DMS53 (cell line): ENCODE measurements around the gene EZH1.
"Not testable (repeated sequence)": the region's sequence is repeated elsewhere in the genome, so short reads cannot be mapped to it uniquely, and the experiment has no call there.

Source experiments
- DNase-seq: peaks from one replicate; lab custom pipeline; 2025; lab: John Stamatoyannopoulos, UW

The EZH1 gene

DNA sequence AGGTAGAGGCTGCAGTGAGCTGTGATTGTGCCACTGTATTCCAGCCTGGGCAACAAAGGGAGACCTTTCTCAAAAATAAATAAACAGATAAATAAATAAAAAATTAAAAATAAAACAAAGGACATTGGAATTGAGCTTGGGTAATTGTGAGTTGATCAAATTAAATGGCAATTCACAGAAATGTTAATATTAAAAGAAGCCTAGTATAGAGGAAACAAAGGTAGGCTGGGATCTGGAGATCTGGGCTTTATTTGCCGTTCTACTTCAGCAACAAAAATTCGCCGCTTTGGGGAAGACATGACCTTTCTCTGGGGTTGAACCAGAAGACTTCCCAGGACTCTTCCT lies 28.1 kb upstream of the EZH1 start:
- DNase-seq, result peak; percentile 44

DNA sequence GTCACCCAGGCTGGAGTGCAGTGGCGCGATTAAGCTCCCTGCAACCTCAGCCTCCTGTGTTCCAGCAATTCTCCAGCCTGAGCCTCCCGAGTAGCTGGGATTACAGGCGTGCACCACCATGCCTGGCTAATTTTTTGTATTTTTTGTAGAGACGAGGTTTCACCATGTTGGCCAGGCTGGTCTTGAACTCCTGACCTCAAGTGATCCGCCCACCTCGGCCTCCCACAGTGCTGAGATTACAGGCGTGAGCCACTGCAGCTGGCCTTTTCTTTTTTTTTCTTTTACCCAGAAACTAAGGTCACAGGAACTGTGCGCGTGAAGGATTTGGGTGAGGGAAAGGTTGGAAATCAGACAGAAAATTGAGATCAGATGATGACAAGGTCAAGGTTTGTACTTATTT lies 25.1 kb upstream of the EZH1 start:
- not testable (repeated sequence) for DNase-seq

DNA sequence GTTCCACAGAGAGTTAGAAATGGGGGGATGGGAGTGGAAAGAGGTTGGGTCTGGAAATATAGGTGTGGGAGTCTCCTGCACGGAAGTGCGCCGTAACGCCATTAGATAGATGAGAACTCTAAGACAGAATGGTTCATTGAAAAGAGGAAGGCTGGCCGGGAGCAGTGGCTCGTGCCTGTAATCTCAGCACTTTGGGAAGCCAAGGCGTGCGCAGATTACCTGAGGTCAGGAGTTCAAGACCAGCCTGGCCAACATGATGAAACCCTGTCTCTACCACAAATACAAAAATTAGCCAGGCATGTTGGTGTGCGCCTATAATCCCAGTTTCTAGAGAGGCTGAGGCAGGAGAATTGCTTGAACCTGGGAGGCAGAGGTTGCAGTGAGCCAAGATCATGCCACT lies 23.2 kb upstream of the EZH1 start:
- DNase-seq, result not testable (repeated sequence)

- no peak for DNase-seq
Observed at GRCh38 chr17:42767512-42767911, 22.7 kb upstream of the EZH1 start.

GRCh38 chr17:42766124-42766523 lies 21.3 kb upstream of the EZH1 start:
- DNase-seq, result no peak

DNA sequence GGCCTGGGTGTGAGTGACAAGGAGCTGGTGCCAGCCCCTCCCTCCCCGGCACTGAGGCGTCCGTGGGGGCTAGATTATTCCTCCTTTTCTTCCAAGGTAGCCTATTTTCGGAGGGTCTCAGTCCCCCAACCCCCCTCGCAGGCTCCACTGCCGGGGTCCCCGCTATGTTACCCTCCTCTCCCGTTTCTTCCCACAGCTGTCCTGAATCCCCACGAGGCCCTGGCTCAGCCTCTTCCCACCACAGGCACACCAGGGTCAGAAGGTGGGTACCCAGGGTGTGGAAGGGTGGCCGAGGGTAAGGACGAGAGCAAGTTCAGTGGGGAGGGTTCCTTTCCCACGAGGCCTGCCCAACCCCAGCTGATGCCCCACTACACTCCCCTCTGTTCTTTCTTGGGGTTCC lies 16.8 kb upstream of the EZH1 start:
- no peak for DNase-seq

- DNase-seq, result peak; percentile 77
Observed at GRCh38 chr17:42760652-42761581, 16.1 kb upstream of the EZH1 start, which contains the start of gene RAMP2. RAMP2 (plus strand) TSS chr17:42761227; CDS start chr17:42761262, 35 bp downstream.

DNA sequence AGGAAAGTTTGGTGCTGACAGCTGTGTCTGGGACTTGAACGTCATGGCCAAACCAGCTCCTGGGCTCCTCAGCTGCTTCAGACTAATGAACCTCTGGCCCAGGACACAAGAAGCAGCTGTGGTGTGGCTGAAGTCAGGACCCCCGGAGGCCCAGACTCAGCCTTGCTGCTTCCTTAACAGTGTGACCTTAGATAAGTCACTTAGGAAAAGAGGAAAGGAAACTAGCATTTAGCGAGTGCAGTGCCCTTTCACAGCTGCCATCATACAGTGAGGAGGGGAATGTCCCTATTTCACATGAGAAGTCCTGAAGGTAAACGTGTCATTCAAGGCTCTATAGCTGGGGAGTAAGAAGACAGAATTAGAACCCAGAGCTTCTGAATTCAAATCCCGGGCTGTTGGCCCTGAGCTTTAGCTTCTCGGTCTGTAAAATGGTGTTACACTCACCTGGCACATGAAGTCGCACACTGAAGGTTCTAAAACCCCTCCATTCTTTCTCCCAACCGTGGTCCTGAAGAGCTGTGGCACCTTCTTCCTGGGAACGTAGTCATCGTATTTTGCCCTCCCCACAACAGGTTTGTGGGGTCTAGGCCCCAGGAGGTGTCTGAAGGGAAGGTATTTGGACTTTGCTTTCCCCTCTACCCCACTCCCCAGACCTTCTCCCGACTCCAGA lies 15.3 kb upstream of the EZH1 start:
- no peak for DNase-seq

GRCh38 chr17:42754782-42755181 lies 9.9 kb upstream of the EZH1 start:
- DNase-seq, result peak; percentile 91

- no peak for DNase-seq
Observed at GRCh38 chr17:42751628-42752027, 6.8 kb upstream of the EZH1 start.

DNA sequence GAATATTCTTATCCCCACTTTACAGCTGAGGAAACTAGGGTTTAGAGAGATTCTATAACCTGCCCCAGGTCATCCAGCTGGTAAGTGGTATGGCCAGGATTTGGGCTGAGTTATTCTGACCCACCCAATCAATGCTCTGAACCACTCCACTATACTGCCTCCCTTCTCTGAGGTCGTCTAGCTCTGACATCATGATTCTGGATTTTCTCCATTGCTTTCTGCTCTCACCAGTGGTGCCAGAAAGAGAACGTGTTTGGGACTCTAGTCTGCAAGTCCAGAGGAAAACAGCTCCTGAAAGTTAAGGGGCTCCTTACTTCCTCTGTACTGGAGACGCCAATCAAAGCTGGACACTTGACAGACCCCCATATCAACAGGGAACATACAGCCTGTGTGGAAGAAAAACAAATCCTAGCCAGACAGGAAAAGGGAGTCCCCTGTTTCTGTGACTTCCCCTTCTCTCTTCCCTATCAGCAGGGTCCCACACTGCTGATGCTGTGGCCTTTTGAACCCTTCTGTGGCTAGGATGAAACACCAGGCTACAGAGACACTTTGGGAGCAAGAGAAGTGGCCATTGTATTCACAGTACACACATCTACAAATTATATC lies 6.0 kb upstream of the EZH1 start:
- DNase-seq, result no peak

GRCh38 chr17:42748908-42749798 lies 4.3 kb upstream of the EZH1 start:
- peak; percentile 30 for DNase-seq

DNA sequence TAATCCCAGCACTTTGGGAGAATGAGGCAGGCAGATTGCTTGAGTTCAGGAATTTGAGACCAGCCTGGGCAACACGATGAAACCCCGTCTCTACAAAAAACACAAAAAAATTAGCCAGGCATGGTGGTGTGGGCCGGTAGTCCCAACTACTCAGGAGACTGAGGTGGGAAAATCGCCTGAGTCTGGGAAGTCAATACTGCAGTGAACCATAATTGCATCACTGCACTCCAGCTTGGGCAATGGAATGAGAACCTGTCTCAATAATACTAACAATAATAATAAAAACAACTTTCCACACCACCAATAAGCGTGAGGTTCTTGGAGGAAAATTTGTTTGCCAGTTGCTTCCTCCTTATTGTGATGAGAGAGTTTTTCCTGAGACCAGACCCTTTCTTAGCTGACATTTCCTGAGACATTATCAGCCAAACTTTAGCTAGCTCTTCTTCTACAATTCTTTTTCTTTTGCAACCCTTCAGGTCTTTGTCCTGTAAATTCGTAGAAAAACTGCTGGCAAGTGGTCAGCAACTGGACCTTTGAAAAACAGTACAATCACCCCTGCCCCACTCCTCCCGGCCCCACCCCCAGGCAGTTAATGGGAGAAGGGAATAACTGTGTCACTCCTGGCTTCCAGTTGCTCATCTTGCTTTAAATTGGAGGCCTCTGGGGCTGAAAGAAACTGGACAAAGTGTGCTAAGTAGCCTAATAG lies 3.5 kb upstream of the EZH1 start:
- DNase-seq, result no peak

GRCh38 chr17:42744283-42744805 lies 496 bp downstream of the EZH1 start:
- peak; percentile 95 for DNase-seq

DNA sequence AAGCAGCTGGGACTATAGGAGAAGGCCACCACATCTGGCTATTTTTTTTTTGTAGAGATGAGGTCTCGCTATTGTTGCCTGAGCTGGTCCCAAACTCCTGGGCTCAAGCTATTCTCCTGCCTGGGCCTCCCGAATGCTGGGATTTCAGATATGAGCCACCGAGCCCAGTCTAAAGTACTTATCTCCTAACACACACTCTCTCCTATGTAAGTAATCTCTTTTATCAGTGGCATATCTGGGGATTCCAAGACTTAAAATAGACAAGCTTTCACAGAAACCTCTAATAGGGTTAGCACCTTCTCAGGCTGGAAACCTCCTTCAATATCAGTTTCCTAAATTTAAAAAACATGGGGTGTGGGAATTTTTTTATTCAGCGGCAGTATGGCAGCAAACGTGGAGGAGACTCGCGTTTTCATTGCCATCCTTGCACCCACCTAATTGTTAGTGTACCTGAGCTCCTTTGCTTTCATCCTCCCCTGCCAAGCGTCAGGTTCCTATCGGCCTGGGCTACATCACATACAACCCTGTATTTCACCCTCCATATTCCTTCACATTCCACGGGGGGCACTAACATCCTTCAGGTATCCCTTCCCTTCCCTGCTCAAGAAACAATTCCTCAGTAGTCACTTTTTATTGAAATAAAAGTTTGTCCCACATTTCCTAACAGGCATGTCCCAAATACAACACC lies 1.1 kb downstream of the EZH1 start:
- DNase-seq, result peak; percentile 59

- not testable (repeated sequence) for DNase-seq
Observed at GRCh38 chr17:42742916-42743315, 1.9 kb downstream of the EZH1 start.

DNA sequence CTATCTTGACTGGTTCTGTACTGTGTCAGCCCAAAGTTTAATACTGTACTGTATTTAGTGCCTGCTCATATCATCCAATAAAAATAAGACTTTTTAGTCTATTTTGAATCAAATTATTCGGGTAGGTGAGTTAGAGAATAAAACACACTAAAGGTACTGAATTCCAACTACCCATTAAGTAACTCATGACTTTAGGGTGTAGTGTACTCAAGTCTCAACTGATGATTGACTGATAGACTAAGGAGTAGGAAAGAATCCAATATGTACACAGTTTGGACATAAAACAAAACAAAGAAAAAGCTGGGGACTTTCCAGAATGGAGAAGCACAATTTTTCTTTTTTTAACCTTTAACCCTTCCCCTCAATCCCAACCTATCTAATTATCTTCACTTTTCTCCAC lies 4.1 kb downstream of the EZH1 start:
- no peak for DNase-seq

DNA sequence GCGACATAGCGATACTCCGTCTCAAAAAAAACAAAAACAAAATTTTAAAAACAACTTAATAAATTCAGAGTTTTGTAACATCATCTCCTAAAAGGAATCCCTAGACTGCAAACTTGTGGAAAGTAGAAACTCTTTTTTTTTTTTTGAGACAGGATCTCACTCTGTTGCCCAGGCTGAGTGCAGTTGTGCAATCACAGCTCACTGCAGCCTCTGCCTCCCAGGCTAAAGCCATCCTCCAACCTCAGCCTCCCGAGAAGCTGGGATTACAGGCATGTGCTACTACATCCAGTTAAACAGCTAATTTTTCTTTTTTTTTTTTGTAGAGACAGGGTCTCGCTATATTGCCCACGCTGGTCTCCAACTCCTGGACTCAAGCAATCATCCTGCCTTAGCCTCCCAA lies 19.7 kb downstream of the EZH1 start:
- DNase-seq, result no peak

DNA sequence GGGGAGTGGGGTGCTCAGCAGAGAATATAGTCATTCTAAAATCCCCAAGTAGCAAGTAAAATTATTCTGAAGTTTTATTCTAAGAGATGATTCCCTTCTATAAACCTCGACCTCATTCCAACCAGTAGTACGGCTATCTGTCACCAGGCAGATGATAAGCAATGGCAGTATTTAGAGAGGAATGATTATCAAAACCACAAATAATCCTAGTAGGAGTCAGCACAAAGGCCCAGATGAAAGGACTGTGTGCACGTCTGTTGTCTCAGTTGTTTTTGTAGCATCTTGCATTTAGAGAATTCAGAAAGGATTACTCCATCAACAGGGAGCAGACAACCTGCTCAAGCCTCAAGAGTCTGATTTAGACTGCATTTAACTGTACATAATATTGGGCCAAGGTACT lies 21.2 kb downstream of the EZH1 start:
- DNase-seq, result no peak

GRCh38 chr17:42720996-42721583 lies 23.8 kb downstream of the EZH1 start:
- peak; percentile 92 for DNase-seq
